IMR-90 (cell line): ENCODE results near the gene LRRC3B. TPM values are rescaled to one million over a fixed set of nuclear protein-coding genes. Genes with fewer than 3 reads are reported as not detected.

Experiments used
- ATAC-seq: fragments of 200-7000 bp; cut with Tn5 transposase; 2 replicates; pipeline ENCODE4 v1.9.1; 2020; ENCODE audit warnings: low read depth, mild to moderate bottlenecking, moderate library complexity
- BruUV-seq: library from RNA; stranded (reverse); fragments of 400-500 nt; replicated peaks from 2 replicates; lab custom pipeline; 2021; lab: Mats Ljungman, UMichigan
- CTCF ChIA-PET: fragments of 300-600 bp; formaldehyde crosslinking; extraction: SDS; loops from one replicate; lab custom pipeline; 2021; ENCODE audit warnings: antibody characterized with exemption; lab: Yijun Ruan, JAX
- POLR2A ChIA-PET: fragments of 300-600 bp; sonication (Branson Sonifier 250); formaldehyde crosslinking; loops from one replicate; lab custom pipeline; 2022; ENCODE audit warnings: antibody characterized with exemption; ENCODE audit not compliant: unreplicated experiment; lab: Charles Lee
- DNase-seq: peaks from one replicate; pipeline ENCODE4 v3.0.0; 2013
- H2AFZ ChIP-seq: replicated peaks from 2 replicates; pipeline ENCODE3; 2013; ENCODE audit warnings: low read length, mild to moderate bottlenecking; ENCODE audit not compliant: poor library complexity
- H2AK5ac ChIP-seq: 2 replicates; pipeline ENCODE4 v1.6.1; 2013; ENCODE audit warnings: low read depth, low read length, inconsistent platforms
- H2AK9ac ChIP-seq: replicated peaks from 2 replicates; pipeline ENCODE3; 2013; ENCODE audit warnings: mild to moderate bottlenecking, low read depth, low read length, moderate library complexity; ENCODE audit not compliant: poor library complexity
- H2BK120ac ChIP-seq: 2 replicates; pipeline ENCODE4 v1.6.1; 2013; ENCODE audit warnings: low read depth, low read length, inconsistent platforms
- H2BK15ac ChIP-seq: 3 replicates; pipeline ENCODE4 v1.6.1; 2013; ENCODE audit warnings: low read depth, low read length, inconsistent platforms
- H2BK20ac ChIP-seq: 2 replicates; pipeline ENCODE4 v1.6.1; 2013; ENCODE audit warnings: low read depth, mild to moderate bottlenecking, inconsistent platforms, low read length, moderate library complexity
- H2BK5ac ChIP-seq: 2 replicates; pipeline ENCODE4 v1.6.1; 2013; ENCODE audit warnings: mild to moderate bottlenecking, low read depth, low read length, inconsistent platforms; ENCODE audit not compliant: poor library complexity, severe bottlenecking
- H3K14ac ChIP-seq: replicated peaks from 2 replicates; pipeline ENCODE4 v1.6.1; 2013; ENCODE audit warnings: low read depth, low read length, inconsistent platforms
- H3K18ac ChIP-seq: 2 replicates; pipeline ENCODE4 v1.6.1; 2013; ENCODE audit warnings: low read depth, low read length, control low read depth
- H3K23ac ChIP-seq: 2 replicates; pipeline ENCODE4 v1.6.1; 2013; ENCODE audit warnings: low read depth, low read length, inconsistent platforms
- H3K27ac ChIP-seq: 2 replicates; pipeline ENCODE4 v1.5.1; 2013; ENCODE audit warnings: mild to moderate bottlenecking, control low read depth, low read length; ENCODE audit not compliant: insufficient read depth
- H3K27me3 ChIP-seq: 2 replicates; pipeline ENCODE4 v1.6.1; 2013; ENCODE audit warnings: low read length; ENCODE audit not compliant: control insufficient read depth, insufficient read depth
- H3K36me3 ChIP-seq: 2 replicates; pipeline ENCODE4 v1.6.1; 2013; ENCODE audit warnings: low read length, mixed read lengths; ENCODE audit not compliant: control insufficient read depth, insufficient read depth
- H3K4ac ChIP-seq: 2 replicates; pipeline ENCODE4 v1.6.1; 2013; ENCODE audit warnings: low read depth, low read length, inconsistent platforms
- H3K4me1 ChIP-seq: 2 replicates; pipeline ENCODE4 v1.6.1; 2013; ENCODE audit warnings: low read length, mixed read lengths; ENCODE audit not compliant: control insufficient read depth, insufficient read depth
- H3K4me2 ChIP-seq: 2 replicates; pipeline ENCODE4 v1.6.1; 2013; ENCODE audit warnings: low read depth, mild to moderate bottlenecking, control low read depth, low read length, moderate library complexity
- H3K4me3 ChIP-seq: 2 replicates; pipeline ENCODE4 v1.5.1; 2013; ENCODE audit warnings: low read depth, mild to moderate bottlenecking, control low read depth, low read length, moderate library complexity; ENCODE audit not compliant: insufficient read depth
- H3K56ac ChIP-seq: 2 replicates; pipeline ENCODE4 v1.6.1; 2013; ENCODE audit warnings: low read length, inconsistent platforms; ENCODE audit not compliant: insufficient read depth; ENCODE audit errors: extremely low read depth
- H3K79me1 ChIP-seq, 2 experiments: 2 replicates each; pipeline ENCODE4 v1.6.1; 2013; ENCODE audit warnings: low read length in 2 of 2, inconsistent platforms in 1 of 2, low read depth in 1 of 2
- H3K9ac ChIP-seq: 2 replicates; pipeline ENCODE4 v1.6.1; 2013; ENCODE audit warnings: low read depth, low read length, control low read depth
- H3K9me1 ChIP-seq: 2 replicates; pipeline ENCODE4 v1.6.1; 2013; ENCODE audit warnings: low read length, inconsistent platforms; ENCODE audit not compliant: insufficient read depth
- H3K9me3 ChIP-seq: 2 replicates; pipeline ENCODE4 v1.6.1; 2013; ENCODE audit warnings: low read length; ENCODE audit not compliant: control insufficient read depth, insufficient read depth
- H4K20me1 ChIP-seq: 2 replicates; pipeline ENCODE4 v1.6.1; 2013; ENCODE audit warnings: low read length, inconsistent platforms; ENCODE audit not compliant: insufficient read depth
- H4K5ac ChIP-seq: 2 replicates; pipeline ENCODE4 v1.6.1; 2013; ENCODE audit warnings: mild to moderate bottlenecking, low read depth, low read length, control low read depth
- H4K8ac ChIP-seq, 2 experiments: 2 replicates each; pipeline ENCODE4 v1.6.1; 2013; ENCODE audit warnings: low read depth in 2 of 2, low read length in 2 of 2, control low read depth in 1 of 2, inconsistent platforms in 1 of 2
- H4K91ac ChIP-seq: 2 replicates; pipeline ENCODE4 v1.6.1; 2013; ENCODE audit warnings: low read depth, low read length, inconsistent platforms; ENCODE audit not compliant: insufficient read depth
- FOS ChIP-seq: fragments of 150-350 bp; IDR thresholded peaks from 2 replicates; pipeline ENCODE4 v1.6.1; 2016; ENCODE audit warnings: low read depth, low read length
- MAFK ChIP-seq: IDR thresholded peaks from 2 replicates; pipeline ENCODE4 v1.6.1; 2012; ENCODE audit warnings: low read depth, low read length, improper control_type of control experiment
- MAZ ChIP-seq: IDR thresholded peaks from 2 replicates; pipeline ENCODE4 v1.6.1; 2012; ENCODE audit warnings: low read depth, mild to moderate bottlenecking, low read length, improper control_type of control experiment, moderate library complexity, borderline replicate concordance
- MXI1 ChIP-seq: IDR thresholded peaks from 2 replicates; pipeline ENCODE4 v1.6.1; 2012; ENCODE audit warnings: low read depth, mild to moderate bottlenecking, low read length, moderate library complexity, borderline replicate concordance
- RAD21 ChIP-seq: IDR thresholded peaks from 2 replicates; pipeline ENCODE4 v1.6.1; 2012; ENCODE audit warnings: low read length, improper control_type of control experiment
- RCOR1 ChIP-seq: IDR thresholded peaks from 2 replicates; pipeline ENCODE4 v1.6.1; 2012; ENCODE audit warnings: mild to moderate bottlenecking, low read length, improper control_type of control experiment; ENCODE audit not compliant: insufficient replicate concordance
- RFX5 ChIP-seq: IDR thresholded peaks from 2 replicates; pipeline ENCODE4 v1.8.0; 2012; ENCODE audit warnings: low read depth, mild to moderate bottlenecking, low read length, moderate library complexity
- SMC3 ChIP-seq: fragments of 150-350 bp; IDR thresholded peaks from 2 replicates; pipeline ENCODE4 v1.6.1; 2016; ENCODE audit warnings: low read depth, mild to moderate bottlenecking, antibody characterized with exemption, low read length, moderate library complexity
- WGBS, 2 experiments: methylation state at CpG; one replicate each; pipeline versions ENCODE4 v1.1.5 to v1.1.7; 2013; ENCODE audit warnings: missing lambda C conversion rate in 2 of 2; ENCODE audit not compliant: insufficient read length in 1 of 2; ENCODE audit errors: extremely low coverage in 2 of 2; 5-methylcytosine and 5-hydroxymethylcytosine counted together
- dilution Hi-C: fragments of 300-500 bp; cut with HindIII; formaldehyde crosslinking; loops from one replicate; pipeline ENCODE4 v1.14.3; 2018; ENCODE audit warnings: low sequenced_read_pairs; ENCODE audit not compliant: unreplicated experiment
- in situ Hi-C: fragments of 300-500 bp; cut with MboI; formaldehyde crosslinking; loops from 3 replicates; pipeline ENCODE4 v1.14.3; 2019; ENCODE audit warnings: low sequenced_read_pairs, inconsistent platforms, mixed read lengths
- intact Hi-C: fragments of 100-400 bp; cut with micrococcal nuclease; formaldehyde crosslinking; loops from 2 replicates; pipeline ENCODE4 v1.10.0; 2022
- polyA plus RNA-seq, 3 experiments: library from polyadenylated mRNA; depleted of rRNA; stranded (reverse); fragments of >200 nt; gene quantifications; 2 replicates each; pipeline ENCODE4 v1.2.3, GENCODE V29; 2012; ENCODE audit warnings: low replicate concordance in 1 of 3
- total RNA-seq: library from RNA; depleted of rRNA; stranded (reverse); fragments of >200 nt; gene quantifications from 2 replicates; pipeline ENCODE4 v1.2.3, GENCODE V29; 2012
- TF ChIP-seq, protein P1 (sequence below): conservative IDR thresholded peaks from 2 replicates; pipeline ENCODE4 v1.5.1; 2012; ENCODE audit warnings: mild to moderate bottlenecking, low read depth, low read length, improper control_type of control experiment

Gene LRRC3B
- total and polyA plus RNA-seq, 2 of the 4 experiments (the other 2 are of a cell fraction), result not detected

DNA sequence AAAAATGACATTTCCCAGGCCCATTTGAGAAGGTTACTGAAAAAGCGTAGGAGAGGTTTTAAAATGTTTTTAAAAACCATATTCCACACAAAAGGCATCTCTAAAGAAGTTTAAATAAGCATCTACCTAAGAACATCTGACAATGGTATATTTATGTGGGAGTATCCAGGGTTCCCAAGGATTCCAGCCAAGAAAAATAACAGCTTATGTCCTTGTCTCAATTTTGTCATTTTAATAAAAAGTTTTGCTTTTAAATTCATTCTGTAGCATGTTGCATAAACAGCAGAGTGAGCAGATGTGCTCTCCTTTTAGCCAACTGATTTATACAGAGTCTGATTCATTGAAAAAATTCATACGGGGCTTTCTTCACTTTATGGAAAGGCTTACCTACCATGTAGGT, 129.9 kb downstream of the LRRC3B start:
- intact Hi-C loops, result no loop called here
- in situ Hi-C loops, result no loop called here
- Histone ChIP-seq H2BK120ac (no peak overlapping the region), H3K56ac (no peak overlapping the region), H4K91ac (no peak overlapping the region), H3K18ac (no peak overlapping the region), H3K23ac (no peak overlapping the region), H2AFZ (no peak overlapping the region), H3K9me1 (no peaks in the 10 kb centered on the region), H2BK20ac (no peak overlapping the region), H3K79me1 (no peaks in the 10 kb centered on the region), H3K27me3 (no peaks in the 10 kb centered on the region), H3K4ac (no peak overlapping the region), H3K14ac (no peak overlapping the region), H2AK5ac (no peak overlapping the region), H4K20me1 (no peaks in the 10 kb centered on the region), H3K4me2 (no peak overlapping the region), H2AK9ac (no peak overlapping the region), H3K4me3 (no peak overlapping the region), H4K8ac (no peak overlapping the region), H3K9ac (no peak overlapping the region), H4K5ac (no peak overlapping the region), H3K27ac (no peak overlapping the region), H2BK15ac (no peak overlapping the region), H3K9me3 (peaks cover 4% of the 10 kb centered on the region), H3K36me3 (no peaks in the 10 kb centered on the region), H3K4me1 (no peaks in the 10 kb centered on the region), H2BK5ac (no peak overlapping the region)
- no CpG with 5 or more reads among the region's 2 CpGs for WGBS, 2 experiments
- no peak for TF ChIP-seq RAD21
- TF ChIP-seq RCOR1, result no peak
- no peak for TF ChIP-seq FOS
- TF ChIP-seq MAFK, result no peak
- no peak for TF ChIP-seq MAZ
- no peak for TF ChIP-seq MXI1
- no peak for TF ChIP-seq RFX5
- no peak for TF ChIP-seq SMC3
- TF ChIP-seq, protein P1, sequence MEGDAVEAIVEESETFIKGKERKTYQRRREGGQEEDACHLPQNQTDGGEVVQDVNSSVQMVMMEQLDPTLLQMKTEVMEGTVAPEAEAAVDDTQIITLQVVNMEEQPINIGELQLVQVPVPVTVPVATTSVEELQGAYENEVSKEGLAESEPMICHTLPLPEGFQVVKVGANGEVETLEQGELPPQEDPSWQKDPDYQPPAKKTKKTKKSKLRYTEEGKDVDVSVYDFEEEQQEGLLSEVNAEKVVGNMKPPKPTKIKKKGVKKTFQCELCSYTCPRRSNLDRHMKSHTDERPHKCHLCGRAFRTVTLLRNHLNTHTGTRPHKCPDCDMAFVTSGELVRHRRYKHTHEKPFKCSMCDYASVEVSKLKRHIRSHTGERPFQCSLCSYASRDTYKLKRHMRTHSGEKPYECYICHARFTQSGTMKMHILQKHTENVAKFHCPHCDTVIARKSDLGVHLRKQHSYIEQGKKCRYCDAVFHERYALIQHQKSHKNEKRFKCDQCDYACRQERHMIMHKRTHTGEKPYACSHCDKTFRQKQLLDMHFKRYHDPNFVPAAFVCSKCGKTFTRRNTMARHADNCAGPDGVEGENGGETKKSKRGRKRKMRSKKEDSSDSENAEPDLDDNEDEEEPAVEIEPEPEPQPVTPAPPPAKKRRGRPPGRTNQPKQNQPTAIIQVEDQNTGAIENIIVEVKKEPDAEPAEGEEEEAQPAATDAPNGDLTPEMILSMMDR, result no peak
- POLR2A ChIA-PET, result no interaction called here
- BruUV-seq, result no TSS peak
- ATAC-seq (no peak), DNase-seq (no peak)
- CTCF ChIA-PET, result no interaction called here
- dilution Hi-C loops, result no loop called here
